ENCODE results near the gene LSM14A. TPM values are rescaled to one million over a fixed set of nuclear protein-coding genes. Genes with fewer than 3 reads are reported as not detected.
A peak's percentile ranks its signal among the peaks of the same experiment; 100 is the strongest.

The LSM14A gene
- total RNA-seq, 5 donors from 2014 or later (not counting 1 experiment from before 2014, with no cell fraction given) = 135 to 180 (median 159) TPM

DNA sequence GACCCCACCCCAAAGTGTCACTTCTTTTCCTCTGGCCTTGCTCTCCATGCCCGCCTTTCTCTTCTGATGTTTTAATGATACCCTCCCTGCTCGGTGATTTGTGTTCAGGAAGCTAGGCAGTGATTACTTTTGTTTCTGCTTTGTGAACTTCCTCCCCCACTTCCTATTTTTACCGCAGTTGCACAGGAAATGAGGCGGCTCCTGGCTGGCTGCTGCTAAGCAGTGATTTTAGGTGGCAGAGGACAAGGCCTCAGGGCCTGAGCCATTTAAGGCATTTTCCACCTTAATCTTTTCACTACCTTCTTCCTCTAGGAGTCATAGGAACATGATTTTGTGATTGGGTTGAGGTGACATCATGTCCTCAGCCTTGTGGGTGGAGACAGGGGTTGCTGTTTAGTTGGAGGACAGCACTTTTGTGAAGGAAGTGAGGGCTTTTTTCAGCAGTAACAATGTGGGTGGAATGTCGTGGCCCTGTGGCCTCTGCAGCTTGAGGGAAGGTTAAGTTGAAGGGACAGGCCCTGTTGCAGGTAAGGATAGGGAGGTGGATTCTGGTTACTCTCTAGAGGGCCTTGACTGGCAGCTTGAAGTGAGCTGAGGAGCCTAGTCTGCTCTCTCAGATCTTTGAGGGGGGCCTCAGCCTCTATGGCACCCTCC is 97.8 kb downstream of the LSM14A start:
- H3K27ac Mint-ChIP-seq = peak overlapping the region; percentile 83 to 85

DNA sequence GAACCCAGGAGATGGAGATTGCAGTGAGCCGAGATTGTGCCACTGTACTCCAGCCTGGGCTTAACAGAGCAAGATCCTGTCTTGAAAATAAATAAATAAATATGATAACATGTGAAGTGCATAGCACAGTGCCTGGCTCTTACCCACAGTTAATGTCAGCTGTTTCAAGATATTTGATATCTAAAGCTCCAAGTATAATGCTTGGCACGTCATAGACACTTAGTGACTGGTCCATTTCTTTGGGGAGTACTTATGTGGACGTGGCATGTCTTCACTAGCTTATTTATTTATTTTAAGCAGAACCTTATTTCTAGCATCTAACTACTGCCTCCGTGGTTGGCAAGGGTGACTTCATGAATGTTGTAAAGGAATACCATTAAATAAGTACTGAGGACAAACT is 100.8 kb downstream of the LSM14A start:
- H3K27me3 ChIP-seq (replicated peaks in 1 of 2; ENCODE audit: control insufficient read depth in 2 of 2, extremely low read depth in 1 of 2, insufficient read depth in 2 of 2, low read length in 1 of 2) = no peaks in the 10 kb centered on the region
- ChIA-PET POLR2A (interaction anchor here in 1 of 2 donors (1.2 kb wide), 1 partner anchor 12 kb away, joined by 3 read pairs; no protein-coding TSS in a partner anchor), CTCF (interaction anchor here in 1 of 2 donors (0.6 kb wide), 1 partner anchor 11 kb away, joined by 3 read pairs; no protein-coding TSS in a partner anchor)
- Mint-ChIP-seq H3K27ac (peak overlapping the region; percentile 83 to 85), H3K9me3 (no peaks in the 10 kb centered on the region), H3K36me3 (peaks cover 14% of the 10 kb centered on the region), H3K4me3 (no peak overlapping the region), H3K27me3 (no peaks in the 10 kb centered on the region), H3K4me1 (peaks cover 82 to 90% (median 86%) of the 10 kb centered on the region in 3 donors)
- peaks cover 35 to 61% of the 10 kb centered on the region in 2 experiments for H3K4me1 ChIP-seq (ENCODE audit: control insufficient read depth in 1 of 2, extremely low read depth in 1 of 2, insufficient read depth in 2 of 2, low read length in 2 of 2)
- DNase-seq = no peak
- WGBS (ENCODE audit: insufficient coverage) = no CpG with 5 or more reads among the region's 4 CpGs
- H3K9me3 ChIP-seq = no peaks in the 10 kb centered on the region
- no peaks in the 10 kb centered on the region for H3K36me3 ChIP-seq (ENCODE audit: control insufficient read depth in 2 of 2, extremely low read depth in 1 of 2, insufficient read depth in 1 of 2, low read length in 1 of 2)
- no peak overlapping the region for H3K4me3 ChIP-seq (ENCODE audit: control insufficient read depth in 1 of 2, extremely low read depth in 1 of 2, low read length in 1 of 2)
- H3K27ac ChIP-seq (ENCODE audit: low read length) = no peak overlapping the region
- ATAC-seq (replicated peaks in 1 of 4) = no peak

More for the DNA sequence above, 97.8 kb downstream of the LSM14A start:
- POLR2A ChIA-PET = interaction anchor here (0.6 to 1.1 kb wide), 6 partner anchors 9 to 1483 kb away, joined by 3 to 6 read pairs (median 3); no protein-coding TSS in a partner anchor
- Histone ChIP-seq H3K36me3 (ENCODE audit: control insufficient read depth in 2 of 2, extremely low read depth in 1 of 2, insufficient read depth in 1 of 2, low read length in 1 of 2) (no peaks in the 10 kb centered on the region), H3K27ac (ENCODE audit: low read length) (peak overlapping the region; percentile 86), H3K27me3 (replicated peaks in 1 of 2; ENCODE audit: control insufficient read depth in 2 of 2, extremely low read depth in 1 of 2, insufficient read depth in 2 of 2, low read length in 1 of 2) (no peaks in the 10 kb centered on the region), H3K9me3 (no peaks in the 10 kb centered on the region), H3K4me1 (ENCODE audit: control insufficient read depth in 1 of 2, extremely low read depth in 1 of 2, insufficient read depth in 2 of 2, low read length in 2 of 2) (peaks cover 38 to 79% of the 10 kb centered on the region in 2 experiments), H3K4me3 (ENCODE audit: control insufficient read depth in 1 of 2, extremely low read depth in 1 of 2, low read length in 1 of 2) (peak overlapping the region; percentile 6 to 15)
- 0% methylated on average over 1 of the region's 5 CpGs for WGBS (ENCODE audit: insufficient coverage)
- H3K4me1 Mint-ChIP-seq = peaks cover 80 to 87% (median 86%) of the 10 kb centered on the region in 3 donors
- peak; percentile 92 to 94 (median 94) for ATAC-seq (replicated peaks in 1 of 4)
- H3K4me3 Mint-ChIP-seq = peak overlapping the region; percentile 43 to 72 (median 50)
- CTCF ChIA-PET = interaction anchor here (0.6 to 1.3 kb wide), 7 partner anchors 19 to 87 kb away, joined by 3 to 8 read pairs (median 4); no protein-coding TSS in a partner anchor
- H3K9me3 Mint-ChIP-seq = no peaks in the 10 kb centered on the region
- no peaks in the 10 kb centered on the region for H3K27me3 Mint-ChIP-seq
- peaks cover 16% of the 10 kb centered on the region for H3K36me3 Mint-ChIP-seq
- peak; percentile 49 to 89 (median 74) for DNase-seq

DNA sequence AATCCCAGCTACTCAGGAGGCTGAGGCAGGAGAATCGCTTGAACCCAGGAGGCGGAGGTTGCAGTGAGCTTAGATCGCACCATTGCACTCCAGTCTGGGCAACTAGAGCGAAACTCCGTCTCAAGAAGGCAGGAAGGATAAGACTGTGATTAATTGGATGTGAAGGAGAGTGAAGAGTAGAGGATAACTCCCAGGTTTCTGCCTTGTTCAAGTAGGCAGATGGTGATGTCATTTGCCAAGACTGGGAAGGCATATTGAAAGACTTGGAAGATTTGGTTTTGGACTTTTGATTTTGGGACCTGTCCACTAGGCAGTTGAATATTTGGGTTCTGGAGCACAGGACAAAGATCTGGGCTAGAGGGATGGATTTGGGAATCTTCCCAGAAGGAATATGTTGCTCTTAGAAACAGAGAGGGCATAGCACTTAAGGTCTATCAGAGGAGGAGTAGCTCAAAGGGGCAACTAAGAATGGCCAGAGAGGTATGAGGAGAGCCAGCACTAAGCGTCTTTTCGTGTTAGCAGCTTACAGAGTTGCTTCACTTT is 102.1 kb downstream of the LSM14A start:
- WGBS (ENCODE audit: insufficient coverage) = 84% methylated on average over 6 of the region's 7 CpGs
- H3K36me3 Mint-ChIP-seq = peaks cover 12% of the 10 kb centered on the region
- H3K27ac ChIP-seq (ENCODE audit: low read length) = no peak overlapping the region
- ChIA-PET POLR2A (no interaction called here), CTCF (interaction anchor here (0.6 to 0.7 kb wide), 2 partner anchors 60 to 1157 kb away, joined by 3 read pairs; no protein-coding TSS in a partner anchor)
- no peaks in the 10 kb centered on the region for H3K9me3 ChIP-seq
- H3K27ac Mint-ChIP-seq = peak overlapping the region; percentile 67 to 87
- no peaks in the 10 kb centered on the region for H3K36me3 ChIP-seq (ENCODE audit: control insufficient read depth in 2 of 2, extremely low read depth in 1 of 2, insufficient read depth in 1 of 2, low read length in 1 of 2)
- H3K4me1 ChIP-seq (ENCODE audit: control insufficient read depth in 1 of 2, extremely low read depth in 1 of 2, insufficient read depth in 2 of 2, low read length in 2 of 2) = peaks cover 23 to 53% of the 10 kb centered on the region in 2 experiments
- ATAC-seq (replicated peaks in 1 of 4) (no peak), DNase-seq (no peak)
- H3K4me3 Mint-ChIP-seq = peak overlapping the region in 1 of 3 donors; percentile 36
- no peaks in the 10 kb centered on the region for H3K9me3 Mint-ChIP-seq
- no peaks in the 10 kb centered on the region for H3K27me3 ChIP-seq (replicated peaks in 1 of 2; ENCODE audit: control insufficient read depth in 2 of 2, extremely low read depth in 1 of 2, insufficient read depth in 2 of 2, low read length in 1 of 2)
- H3K4me1 Mint-ChIP-seq = peaks cover 81 to 88% (median 83%) of the 10 kb centered on the region in 3 donors
- no peak overlapping the region for H3K4me3 ChIP-seq (ENCODE audit: control insufficient read depth in 1 of 2, extremely low read depth in 1 of 2, low read length in 1 of 2)
- H3K27me3 Mint-ChIP-seq = no peaks in the 10 kb centered on the region

DNA sequence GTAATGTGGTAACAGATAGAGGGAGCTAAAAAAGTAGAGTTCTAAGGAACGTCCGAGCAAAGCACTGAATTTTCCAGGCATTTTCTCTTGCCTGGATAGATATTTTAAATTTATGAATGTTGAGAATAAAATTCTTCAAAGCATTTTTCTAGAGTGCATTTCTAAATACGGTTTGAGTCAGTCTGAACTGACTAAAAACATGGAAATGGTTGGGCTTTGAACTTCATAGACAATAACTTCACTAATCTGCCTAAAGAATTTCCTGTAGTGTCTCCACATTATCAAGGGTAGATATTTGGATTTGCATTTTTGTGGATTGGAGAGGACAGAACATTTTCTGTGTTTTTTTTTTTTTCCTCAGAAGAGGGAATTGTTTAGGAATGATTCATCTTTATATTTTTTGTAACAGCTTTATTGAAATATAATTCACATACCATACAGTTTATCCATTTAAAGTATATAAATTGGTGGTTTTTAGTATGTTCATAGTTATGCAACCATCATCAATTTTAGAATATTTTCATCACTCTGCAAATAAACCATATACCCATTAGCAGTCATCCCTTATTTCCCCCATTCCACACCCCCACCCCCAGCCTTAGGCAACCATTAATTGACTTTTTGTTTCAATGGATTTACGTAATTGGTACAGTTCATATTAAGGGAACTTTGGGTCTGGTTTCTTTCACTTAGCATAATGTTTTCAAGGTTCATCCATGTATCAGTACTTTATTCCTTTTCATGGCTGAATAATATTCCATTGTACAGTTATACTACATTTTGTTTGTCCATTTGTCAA is 102.7 kb downstream of the LSM14A start:
- H3K27ac ChIP-seq (ENCODE audit: low read length) = no peak overlapping the region
- H3K4me3 Mint-ChIP-seq = peak overlapping the region in 1 of 3 donors; percentile 36
- CTCF ChIA-PET = no interaction called here
- H3K27me3 ChIP-seq (replicated peaks in 1 of 2; ENCODE audit: control insufficient read depth in 2 of 2, extremely low read depth in 1 of 2, insufficient read depth in 2 of 2, low read length in 1 of 2) = no peaks in the 10 kb centered on the region
- no peaks in the 10 kb centered on the region for H3K27me3 Mint-ChIP-seq
- H3K9me3 Mint-ChIP-seq = no peaks in the 10 kb centered on the region
- H3K4me3 ChIP-seq (ENCODE audit: control insufficient read depth in 1 of 2, extremely low read depth in 1 of 2, low read length in 1 of 2) = no peak overlapping the region
- DNase-seq = no peak
- no peaks in the 10 kb centered on the region for H3K9me3 ChIP-seq
- no peak for ATAC-seq (replicated peaks in 1 of 4)
- H3K36me3 Mint-ChIP-seq = peaks cover 12% of the 10 kb centered on the region
- POLR2A ChIA-PET = no interaction called here
- H3K27ac Mint-ChIP-seq = peak overlapping the region; percentile 67 to 87
- peaks cover 21 to 46% of the 10 kb centered on the region in 2 experiments for H3K4me1 ChIP-seq (ENCODE audit: control insufficient read depth in 1 of 2, extremely low read depth in 1 of 2, insufficient read depth in 2 of 2, low read length in 2 of 2)
- no CpG with 5 or more reads among the region's 4 CpGs for WGBS (ENCODE audit: insufficient coverage)
- H3K4me1 Mint-ChIP-seq = peaks cover 75 to 86% (median 81%) of the 10 kb centered on the region in 3 donors
- no peaks in the 10 kb centered on the region for H3K36me3 ChIP-seq (ENCODE audit: control insufficient read depth in 2 of 2, extremely low read depth in 1 of 2, insufficient read depth in 1 of 2, low read length in 1 of 2)

DNA sequence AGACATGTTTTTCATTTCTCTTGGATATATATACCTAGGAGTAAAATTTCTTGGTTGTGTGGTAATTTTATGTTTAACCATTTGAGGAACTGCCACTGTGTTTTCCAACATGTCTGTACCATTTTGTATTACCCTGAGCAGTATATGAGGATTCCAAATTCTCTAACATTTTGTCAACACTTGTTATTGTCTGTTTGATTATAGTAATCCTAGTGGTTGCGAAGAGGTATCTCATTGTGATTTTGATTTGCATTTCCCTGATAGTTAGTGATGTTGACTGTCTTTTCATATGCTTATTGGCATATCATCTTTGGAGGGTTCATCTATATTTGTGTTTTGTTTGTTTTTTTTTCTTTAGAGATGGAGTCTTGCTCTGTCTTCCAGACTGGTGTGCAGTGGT is 103.4 kb downstream of the LSM14A start:
- Mint-ChIP-seq H3K4me1 (peaks cover 68 to 83% (median 79%) of the 10 kb centered on the region in 3 donors), H3K27me3 (no peaks in the 10 kb centered on the region), H3K36me3 (peaks cover 12% of the 10 kb centered on the region), H3K27ac (no peak overlapping the region), H3K4me3 (no peak overlapping the region), H3K9me3 (no peaks in the 10 kb centered on the region)
- H3K27me3 ChIP-seq (replicated peaks in 1 of 2; ENCODE audit: control insufficient read depth in 2 of 2, extremely low read depth in 1 of 2, insufficient read depth in 2 of 2, low read length in 1 of 2) = no peaks in the 10 kb centered on the region
- CTCF ChIA-PET = no interaction called here
- H3K4me1 ChIP-seq (ENCODE audit: control insufficient read depth in 1 of 2, extremely low read depth in 1 of 2, insufficient read depth in 2 of 2, low read length in 2 of 2) = peaks cover 20 to 40% of the 10 kb centered on the region in 2 experiments
- DNase-seq = no peak
- no peak overlapping the region for H3K4me3 ChIP-seq (ENCODE audit: control insufficient read depth in 1 of 2, extremely low read depth in 1 of 2, low read length in 1 of 2)
- WGBS (ENCODE audit: insufficient coverage) = 100% methylated on average over 1 of the region's 1 CpG
- H3K27ac ChIP-seq (ENCODE audit: low read length) = no peak overlapping the region
- no peaks in the 10 kb centered on the region for H3K9me3 ChIP-seq
- ATAC-seq (replicated peaks in 1 of 4) = no peak
- POLR2A ChIA-PET = no interaction called here
- no peaks in the 10 kb centered on the region for H3K36me3 ChIP-seq (ENCODE audit: control insufficient read depth in 2 of 2, extremely low read depth in 1 of 2, insufficient read depth in 1 of 2, low read length in 1 of 2)

DNA sequence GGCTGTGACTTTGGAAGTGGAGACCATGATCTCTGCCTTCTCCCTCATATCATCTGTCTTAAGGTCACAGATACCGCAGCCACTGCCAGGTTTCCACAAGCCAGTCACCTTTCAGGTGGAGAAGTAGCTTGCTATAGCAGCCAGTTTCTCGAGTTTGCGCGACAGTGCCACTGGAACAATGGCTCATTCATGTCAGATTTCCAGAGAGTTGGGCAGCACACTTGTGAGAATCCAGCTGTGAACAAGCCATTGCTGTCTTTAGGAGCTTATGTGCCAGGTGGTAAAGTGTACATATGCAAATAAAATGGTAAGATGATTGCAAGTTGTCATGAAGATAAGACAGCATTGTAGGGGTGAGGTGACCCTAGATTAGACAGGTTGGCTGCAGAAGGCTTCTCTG is 104.3 kb downstream of the LSM14A start:
- Mint-ChIP-seq H3K4me1 (peaks cover 70 to 79% (median 72%) of the 10 kb centered on the region in 3 donors), H3K36me3 (peaks cover 12% of the 10 kb centered on the region), H3K27me3 (no peaks in the 10 kb centered on the region), H3K27ac (peak overlapping the region; percentile 9 to 83), H3K9me3 (no peaks in the 10 kb centered on the region), H3K4me3 (peak overlapping the region in 2 of 3 donors; percentile 0 to 32)
- peaks cover 14 to 31% of the 10 kb centered on the region in 2 experiments for H3K4me1 ChIP-seq (ENCODE audit: control insufficient read depth in 1 of 2, extremely low read depth in 1 of 2, insufficient read depth in 2 of 2, low read length in 2 of 2)
- no peak overlapping the region for H3K27ac ChIP-seq (ENCODE audit: low read length)
- no peaks in the 10 kb centered on the region for H3K27me3 ChIP-seq (replicated peaks in 1 of 2; ENCODE audit: control insufficient read depth in 2 of 2, extremely low read depth in 1 of 2, insufficient read depth in 2 of 2, low read length in 1 of 2)
- DNase-seq (no peak), ATAC-seq (replicated peaks in 1 of 4) (no peak)
- ChIA-PET POLR2A (no interaction called here), CTCF (no interaction called here)
- H3K9me3 ChIP-seq = no peaks in the 10 kb centered on the region
- no peaks in the 10 kb centered on the region for H3K36me3 ChIP-seq (ENCODE audit: control insufficient read depth in 2 of 2, extremely low read depth in 1 of 2, insufficient read depth in 1 of 2, low read length in 1 of 2)
- 91% methylated on average over 3 of the region's 4 CpGs for WGBS (ENCODE audit: insufficient coverage)
- no peak overlapping the region for H3K4me3 ChIP-seq (ENCODE audit: control insufficient read depth in 1 of 2, extremely low read depth in 1 of 2, low read length in 1 of 2)
